ENCODE measurements around the gene LRRC38.
"Not testable (repeated sequence)": the region's sequence is repeated elsewhere in the genome, so short reads cannot be mapped to it uniquely, and the experiment has no call there.

LRRC38 gene

GRCh38 chr1:13513895-13514546, at the start of gene LRRC38:
Gene LRRC38 (minus strand): TSS chr1:13514003. CDS start chr1:13513593, 410 bp downstream.
- no peak for DNase-seq

- not testable (repeated sequence) for DNase-seq
Measured at GRCh38 chr1:13562981-13563380, 49.2 kb upstream of the LRRC38 start.

GRCh38 chr1:13560541-13560940, 46.7 kb upstream of the LRRC38 start:
- DNase-seq = no peak

- DNase-seq = no peak
Measured at GRCh38 chr1:13556224-13556764, 42.5 kb upstream of the LRRC38 start.

- no peak for DNase-seq
Measured at GRCh38 chr1:13554798-13555197, 41.0 kb upstream of the LRRC38 start.

GRCh38 chr1:13550663-13551062, 36.9 kb upstream of the LRRC38 start:
- DNase-seq = no peak

- no peak for DNase-seq
Measured at GRCh38 chr1:13549521-13549920, 35.7 kb upstream of the LRRC38 start.

- no peak for DNase-seq
Measured at GRCh38 chr1:13549021-13549420, 35.2 kb upstream of the LRRC38 start.

GRCh38 chr1:13548281-13548680, 34.5 kb upstream of the LRRC38 start:
- no peak for DNase-seq

GRCh38 chr1:13546791-13547190, 33.0 kb upstream of the LRRC38 start:
- DNase-seq = no peak

GRCh38 chr1:13544221-13544556, 30.4 kb upstream of the LRRC38 start:
- no peak for DNase-seq

- no peak for DNase-seq
Measured at GRCh38 chr1:13543451-13544220, 29.8 kb upstream of the LRRC38 start.

- no peak for DNase-seq
Measured at GRCh38 chr1:13541435-13542215, 27.8 kb upstream of the LRRC38 start.

GRCh38 chr1:13540866-13541265, 27.1 kb upstream of the LRRC38 start:
- DNase-seq = no peak

- DNase-seq = no peak
Measured at GRCh38 chr1:13539683-13540082, 25.9 kb upstream of the LRRC38 start.

- DNase-seq = no peak
Measured at GRCh38 chr1:13538832-13539231, 25.0 kb upstream of the LRRC38 start.

GRCh38 chr1:13536571-13536970, 22.8 kb upstream of the LRRC38 start:
- DNase-seq = no peak

GRCh38 chr1:13535227-13535626, 21.4 kb upstream of the LRRC38 start:
- no peak for DNase-seq

- no peak for DNase-seq
Measured at GRCh38 chr1:13528320-13528719, 14.5 kb upstream of the LRRC38 start.

- DNase-seq = no peak
Measured at GRCh38 chr1:13523780-13524477, 10.1 kb upstream of the LRRC38 start.

- no peak for DNase-seq
Measured at GRCh38 chr1:13520985-13521384, 7.2 kb upstream of the LRRC38 start.

- no peak for DNase-seq
Measured at GRCh38 chr1:13517193-13517812, 3.5 kb upstream of the LRRC38 start.

Data from NCI-H187 (cell line).